Lower leg skin (tissue), 4 donors: Measurements from ENCODE around the gene ADM5. TPM values are rescaled to one million over a fixed set of nuclear protein-coding genes. Genes with fewer than 3 reads are reported as not detected.

Source experiments
- DNase-seq, 2 donors: peaks; one replicate each; pipeline ENCODE4 v3.0.0-alpha.2; 2019; ENCODE audit warnings: low spot score in 2 of 2
- H3K4me3 ChIP-seq: fragments of 200-600 bp; sonication (generic); 2 replicates; pipeline ENCODE4 v1.5.1; 2017; ENCODE audit warnings: mild to moderate bottlenecking, low read depth; ENCODE audit not compliant: poor library complexity, severe bottlenecking
- POLR2A ChIP-seq, 2 donors: fragments of 450-650 bp; IDR thresholded peaks; one replicate each; pipeline ENCODE4 v1.6.1; 2016 to 2017; ENCODE audit warnings: antibody characterized with exemption in 2 of 2, mild to moderate bottlenecking in 1 of 2, moderate library complexity in 1 of 2
- WGBS, 2 donors: methylation state at CpG; one replicate each; pipeline ENCODE4 v1.1.5; 2018; 5-methylcytosine and 5-hydroxymethylcytosine counted together
- intact Hi-C: fragments of 100-400 bp; cut with DNase I; formaldehyde crosslinking; loops from one replicate; pipeline ENCODE4 v1.15.0; 2023; ENCODE audit warnings: low total_unique reads
- total RNA-seq, 4 donors: library from RNA; depleted of rRNA; stranded (reverse); fragments of >200 nt; gene quantifications; one replicate each; pipeline ENCODE4 v1.1.0, GENCODE V29; 2016
- TF ChIP-seq, protein P1 (sequence below), 3 donors: fragments of 450-650 bp; IDR thresholded peaks; one replicate each; pipeline ENCODE4 v1.5.1; 2016; ENCODE audit warnings: antibody characterized with exemption in 3 of 3, mild to moderate bottlenecking in 3 of 3, moderate library complexity in 2 of 3

Gene ADM5
- total RNA-seq, 4 donors from 2014 or later, result 0.49 to 3.7 (median 3.5) TPM

DNA sequence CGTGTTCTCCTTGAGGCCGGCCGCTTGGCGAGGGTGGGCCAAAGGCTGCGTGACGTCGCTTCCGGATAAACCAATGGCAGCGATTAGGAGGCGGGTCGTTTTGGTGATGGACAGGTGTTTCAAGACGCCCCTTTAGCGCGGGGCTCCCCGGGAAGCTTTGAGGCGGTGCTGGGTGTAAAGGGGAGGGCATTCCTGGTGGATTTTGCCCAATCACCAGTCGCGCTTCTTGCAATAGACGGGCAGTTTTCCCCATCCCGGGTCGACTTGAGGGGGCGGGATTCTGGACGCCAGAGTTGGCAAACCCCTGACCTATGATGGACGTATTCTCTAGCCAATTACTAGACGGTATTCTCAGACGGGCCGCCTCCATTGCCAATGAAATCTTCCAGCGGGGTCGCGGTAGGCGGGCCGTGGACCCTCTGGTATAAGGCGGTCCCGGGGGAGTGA lies 12.6 kb upstream of the ADM5 start:
- WGBS, 2 donors, result 0 to 1% methylated on average over 33 to 34 of the region's 34 CpGs
- intact Hi-C loops, result no loop called here
- peak; percentile 100 for DNase-seq
- peak overlapping the region; percentile 80 for H3K4me3 ChIP-seq
- TF ChIP-seq POLR2A (IDR thresholded peaks at IDR 0.05), result no peak
- TF ChIP-seq, protein P1, sequence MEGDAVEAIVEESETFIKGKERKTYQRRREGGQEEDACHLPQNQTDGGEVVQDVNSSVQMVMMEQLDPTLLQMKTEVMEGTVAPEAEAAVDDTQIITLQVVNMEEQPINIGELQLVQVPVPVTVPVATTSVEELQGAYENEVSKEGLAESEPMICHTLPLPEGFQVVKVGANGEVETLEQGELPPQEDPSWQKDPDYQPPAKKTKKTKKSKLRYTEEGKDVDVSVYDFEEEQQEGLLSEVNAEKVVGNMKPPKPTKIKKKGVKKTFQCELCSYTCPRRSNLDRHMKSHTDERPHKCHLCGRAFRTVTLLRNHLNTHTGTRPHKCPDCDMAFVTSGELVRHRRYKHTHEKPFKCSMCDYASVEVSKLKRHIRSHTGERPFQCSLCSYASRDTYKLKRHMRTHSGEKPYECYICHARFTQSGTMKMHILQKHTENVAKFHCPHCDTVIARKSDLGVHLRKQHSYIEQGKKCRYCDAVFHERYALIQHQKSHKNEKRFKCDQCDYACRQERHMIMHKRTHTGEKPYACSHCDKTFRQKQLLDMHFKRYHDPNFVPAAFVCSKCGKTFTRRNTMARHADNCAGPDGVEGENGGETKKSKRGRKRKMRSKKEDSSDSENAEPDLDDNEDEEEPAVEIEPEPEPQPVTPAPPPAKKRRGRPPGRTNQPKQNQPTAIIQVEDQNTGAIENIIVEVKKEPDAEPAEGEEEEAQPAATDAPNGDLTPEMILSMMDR (IDR thresholded peaks at IDR 0.05), result no peak

- DNase-seq, result no peak
- WGBS, 2 donors, result 1% methylated on average over 35 to 47 of the region's 57 CpGs
- intact Hi-C loops, result no loop called here
- TF ChIP-seq, protein P1 (IDR thresholded peaks at IDR 0.05), result no peak
- peak in 1 of 2 donors; percentile 8 for TF ChIP-seq POLR2A (IDR thresholded peaks at IDR 0.05)
- peak within 1 kb of the TSS; percentile 80 for H3K4me3 ChIP-seq
These were observed 12.0 kb upstream of the ADM5 start, which contains the start of gene PRMT1 for GRCh38 chr19:49677231-49677900. TSS of gene PRMT1 (plus strand) at chr19:49677271. CDS start at chr19:49677281, 10 bp downstream.

DNA sequence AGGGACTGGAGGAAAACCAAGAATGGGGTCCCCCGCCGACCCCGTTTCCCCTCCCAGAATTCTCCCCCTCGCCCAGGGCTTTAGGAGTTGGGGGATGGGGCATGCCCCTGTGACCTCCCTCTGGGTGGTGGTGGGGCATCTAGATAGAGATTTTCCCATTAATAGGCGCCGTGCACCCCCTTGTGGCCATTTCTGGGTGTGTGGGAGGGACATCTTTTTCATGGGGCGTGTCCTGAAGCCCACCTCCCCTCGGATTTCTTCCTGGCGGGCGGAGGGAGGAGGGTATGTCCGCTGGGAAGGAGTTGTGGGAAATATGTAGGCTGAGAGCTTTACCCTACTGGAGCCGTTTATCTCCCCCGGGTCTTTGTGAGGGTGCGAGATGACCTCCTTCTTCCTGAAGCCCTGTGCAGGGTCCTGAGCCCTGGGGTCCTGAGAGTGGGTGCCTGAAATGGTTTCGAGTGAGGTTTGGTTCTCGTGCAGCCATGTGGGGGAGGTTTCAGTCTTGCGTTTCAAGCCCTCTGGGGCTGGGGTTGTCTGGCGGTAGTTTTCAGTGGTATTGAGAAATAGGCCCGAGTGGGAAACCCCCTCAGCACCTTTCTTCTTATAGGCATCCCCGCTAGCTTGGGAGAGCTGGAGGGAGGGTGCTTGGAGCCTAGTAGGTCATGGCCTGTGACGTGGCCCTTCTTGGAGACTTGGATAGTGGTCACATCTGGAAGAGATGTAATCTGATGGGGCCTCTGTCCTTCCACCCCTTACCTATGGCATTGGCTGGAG lies 11.3 kb upstream of the ADM5 start:
- peak; percentile 72 to 95 for DNase-seq

GRCh38 chr19:49678985-49679770 lies 10.2 kb upstream of the ADM5 start:
- DNase-seq, result no peak
- intact Hi-C loops, result no loop called here
- TF ChIP-seq, protein P1 (IDR thresholded peaks at IDR 0.05), result no peak
- TF ChIP-seq POLR2A (IDR thresholded peaks at IDR 0.05), result no peak
- 56 to 63% methylated on average over 11 to 12 of the region's 12 CpGs for WGBS, 2 donors
- no peak overlapping the region for H3K4me3 ChIP-seq

More for the DNA sequence above, 11.3 kb upstream of the ADM5 start:
- intact Hi-C loops, result no loop called here
- TF ChIP-seq POLR2A (IDR thresholded peaks at IDR 0.05), result no peak
- TF ChIP-seq, protein P1 (IDR thresholded peaks at IDR 0.05), result no peak
- peak overlapping the region; percentile 80 for H3K4me3 ChIP-seq
- 2 to 3% methylated on average over 21 of the region's 21 CpGs for WGBS, 2 donors

GRCh38 chr19:49679771-49680413 lies 9.5 kb upstream of the ADM5 start:
- intact Hi-C loops, result no loop called here
- TF ChIP-seq, protein P1 (IDR thresholded peaks at IDR 0.05), result no peak
- TF ChIP-seq POLR2A (IDR thresholded peaks at IDR 0.05), result no peak
- WGBS, 2 donors, result 64 to 66% methylated on average over 10 of the region's 10 CpGs
- DNase-seq, result no peak
- H3K4me3 ChIP-seq, result no peak overlapping the region
